ENCODE results near the gene AWAT2. TPM values are rescaled to one million over a fixed set of nuclear protein-coding genes. Genes with fewer than 3 reads are reported as not detected.

AWAT2 gene
- total and polyA plus RNA-seq, 9 of the 15 experiments (the other 6 are each of a cell fraction or from before 2014, with no cell fraction given) = not detected

GRCh38 chrX:70062076-70062475 is 12.3 kb upstream of the AWAT2 start, which contains the start of gene OTUD6A:
Gene OTUD6A, plus strand, starts transcription at chrX:70062457. Its CDS starts 68 bp downstream, at chrX:70062525.
- no TSS peak for BruUV-seq (replicated peaks)
- H3K9me1 ChIP-seq (ENCODE audit: control insufficient read depth, insufficient read depth, low read length) = no peaks in the 10 kb centered on the region
- H3K79me2 ChIP-seq (ENCODE audit: control insufficient read depth, insufficient read depth, low read length) = no peaks in the 10 kb centered on the region
- peak; percentile 34 for TF ChIP-seq NFYB (IDR thresholded peaks at IDR 0.05; ENCODE audit: extremely low read depth, insufficient read length)
- TF ChIP-seq MEF2A (IDR thresholded peaks at IDR 0.05; ENCODE audit: control insufficient read depth, low read depth, low read length) = no peak
- TF ChIP-seq L3MBTL2 (IDR thresholded peaks at IDR 0.05) = 0 out of 2 replicates have a peak, but pooled peaks have one; percentile 13
- no peaks in the 10 kb centered on the region for H4K20me1 ChIP-seq (replicated peaks; ENCODE audit: control insufficient read depth, insufficient read depth, low read length)
- H2AFZ ChIP-seq (ENCODE audit: low read depth, low read length) = no peak within 1 kb of the TSS
- FAIRE-seq (no peak), DNase-seq (ENCODE audit: extremely low read depth in 1 of 4, low spot score in 3 of 4) (no peak), ATAC-seq (peak; percentile 21; the same call in 2 of the 3 replicates)
- no peak within 1 kb of the TSS for H3K27ac ChIP-seq (ENCODE audit: extremely low read depth, low read depth, low read length)
- H3K27me3 ChIP-seq (ENCODE audit: control insufficient read depth in 2 of 2, insufficient read depth in 2 of 2, low read length in 2 of 2) = peaks cover 0 to 14% of the 10 kb centered on the region in 2 experiments; a peak in 2 of 5 replicates
- ChIA-PET POLR2A (no interaction called here), CTCF (ENCODE audit: low intra/inter-chr PET ratio) (no interaction called here)
- no peak within 1 kb of the TSS for H3K9ac ChIP-seq (ENCODE audit: insufficient read depth in 1 of 2, low read depth in 2 of 2, low read length in 2 of 2)
- in situ Hi-C loops (cut with MboI) (no loop called here), intact Hi-C loops (cut with micrococcal nuclease) (no loop called here)
- H3K4me3 ChIP-seq = no peak within 1 kb of the TSS
- no peak within 1 kb of the TSS for H3K4me2 ChIP-seq (ENCODE audit: insufficient read depth, low read length)
- no peaks in the 10 kb centered on the region for H3K36me3 ChIP-seq (ENCODE audit: control insufficient read depth, insufficient read depth, low read length)
- 40% methylated on average over 8 of the region's 14 CpGs for WGBS (ENCODE audit: insufficient coverage, low coverage, missing lambda C conversion rate)
- H3K9me3 ChIP-seq (replicated peaks; ENCODE audit: control insufficient read depth, insufficient read depth, low read depth, low read length) = no peaks in the 10 kb centered on the region
- H3K4me1 ChIP-seq (replicated peaks in 1 of 2; ENCODE audit: control insufficient read depth in 2 of 2, insufficient read depth in 2 of 2, low read length in 2 of 2) = no peaks in the 10 kb centered on the region

- H3K4me2 ChIP-seq (ENCODE audit: insufficient read depth, low read length) = no peak overlapping the region
- FAIRE-seq (no peak), DNase-seq (ENCODE audit: extremely low read depth in 1 of 4, low spot score in 3 of 4) (no peak), ATAC-seq (no peak)
- intact Hi-C loops (cut with micrococcal nuclease) (no loop called here), in situ Hi-C loops (cut with MboI) (no loop called here)
- no peaks in the 10 kb centered on the region; the same call in 1 of the 2 replicates for H4K20me1 ChIP-seq (replicated peaks; ENCODE audit: control insufficient read depth, insufficient read depth, low read length)
- no TSS peak for BruUV-seq (replicated peaks)
- ChIA-PET CTCF (ENCODE audit: low intra/inter-chr PET ratio) (no interaction called here), POLR2A (no interaction called here)
- H3K9me3 ChIP-seq (replicated peaks; ENCODE audit: control insufficient read depth, insufficient read depth, low read depth, low read length) = no peaks in the 10 kb centered on the region
- H3K4me3 ChIP-seq = no peak overlapping the region
- no peaks in the 10 kb centered on the region for H3K4me1 ChIP-seq (replicated peaks in 1 of 2; ENCODE audit: control insufficient read depth in 2 of 2, insufficient read depth in 2 of 2, low read length in 2 of 2)
- WGBS (ENCODE audit: insufficient coverage, low coverage, missing lambda C conversion rate) = 3% methylated on average over 4 of the region's 5 CpGs
- no peaks in the 10 kb centered on the region for H3K9me1 ChIP-seq (ENCODE audit: control insufficient read depth, insufficient read depth, low read length)
- H3K36me3 ChIP-seq (ENCODE audit: control insufficient read depth, insufficient read depth, low read length) = no peaks in the 10 kb centered on the region
- H3K27ac ChIP-seq (ENCODE audit: extremely low read depth, low read depth, low read length) = no peak overlapping the region
- H2AFZ ChIP-seq (ENCODE audit: low read depth, low read length) = no peak overlapping the region
- no peak overlapping the region for H3K9ac ChIP-seq (ENCODE audit: insufficient read depth in 1 of 2, low read depth in 2 of 2, low read length in 2 of 2)
- H3K27me3 ChIP-seq (ENCODE audit: control insufficient read depth in 2 of 2, insufficient read depth in 2 of 2, low read length in 2 of 2) = peaks cover 0 to 18% of the 10 kb centered on the region in 2 experiments; a peak in 3 of 5 replicates
- no peaks in the 10 kb centered on the region for H3K79me2 ChIP-seq (ENCODE audit: control insufficient read depth, insufficient read depth, low read length)
- no peak for TF ChIP-seq EHMT2 (IDR thresholded peaks at IDR 0.05)
- TF ChIP-seq GATA2 (CRISPR knock-in tag; IDR thresholded peaks at IDR 0.05) = no peak
- TF ChIP-seq E2F8 (IDR thresholded peaks at IDR 0.05; ENCODE audit: low read depth, partially characterized antibody) = no peak
- TF ChIP-seq TRIM25 (IDR thresholded peaks at IDR 0.05; ENCODE audit: borderline replicate concordance) = no peak
- TF ChIP-seq ZNF282 (CRISPR knock-in tag; IDR thresholded peaks at IDR 0.05) = no peak
- TF ChIP-seq MCM3 (IDR thresholded peaks at IDR 0.05) = no peak
- TF ChIP-seq TFE3 (CRISPR knock-in tag; IDR thresholded peaks at IDR 0.05) = no peak
- TF ChIP-seq ZNF124 (CRISPR knock-in tag; IDR thresholded peaks at IDR 0.05) = no peak
Observed at GRCh38 chrX:70054391-70054790, 4.7 kb upstream of the AWAT2 start.
